Common myeloid progenitor, CD34-positive (primary cell): ENCODE results near the gene FUBP3.

ENCODE experiments used
- CTCF ChIA-PET: fragments of 350-600 bp; sonication (Branson Sonifier 250); formaldehyde crosslinking; loops from one replicate; lab custom pipeline; 2021; ENCODE audit warnings: antibody characterized with exemption; lab: Charles Lee
- POLR2A ChIA-PET: fragments of 350-600 bp; sonication (Branson Sonifier 250); formaldehyde crosslinking; loops from one replicate; lab custom pipeline; 2021; ENCODE audit warnings: antibody characterized with exemption; lab: Charles Lee
- DNase-seq, 3 donors: peaks; one replicate each; pipeline versions ENCODE4 v3.0.0 to v3.0.0-alpha.2; 2013
- H3K27ac ChIP-seq, 2 experiments: 1 replicate in 1 of 2; 2 replicates in 1 of 2; pipeline ENCODE4 v1.7.0; 2013; ENCODE audit warnings: inconsistent platforms in 2 of 2, low read length in 2 of 2, mild to moderate bottlenecking in 2 of 2, low read depth in 1 of 2, moderate library complexity in 1 of 2; ENCODE audit not compliant: severe bottlenecking in 2 of 2, insufficient read depth in 1 of 2, poor library complexity in 1 of 2
- H3K27me3 ChIP-seq, 5 experiments: replicated peaks in 2 of 5; 1 replicate in 3 of 5; 2 replicates in 2 of 5; pipeline versions ENCODE4 v1.6.1 to v1.7.0; 2013; ENCODE audit warnings: low read length in 4 of 5, mild to moderate bottlenecking in 2 of 5, moderate library complexity in 2 of 5, inconsistent platforms in 1 of 5; ENCODE audit not compliant: insufficient read depth in 5 of 5, control insufficient read depth in 4 of 5
- H3K36me3 ChIP-seq, 4 experiments: 1 replicate in 2 of 4; 2 replicates in 2 of 4; pipeline versions ENCODE4 v1.6.1 to v1.7.0; 2013; ENCODE audit warnings: low read length in 3 of 4, control low read depth in 1 of 4, mild to moderate bottlenecking in 1 of 4; ENCODE audit not compliant: control insufficient read depth in 4 of 4, insufficient read depth in 4 of 4
- H3K4me1 ChIP-seq, 4 experiments: 1 replicate in 3 of 4; 2 replicates in 1 of 4; pipeline versions ENCODE4 v1.6.1 to v1.7.1; 2013; ENCODE audit warnings: low read length in 3 of 4, mild to moderate bottlenecking in 3 of 4, control low read depth in 1 of 4, inconsistent platforms in 1 of 4, moderate library complexity in 1 of 4; ENCODE audit not compliant: control insufficient read depth in 4 of 4, insufficient read depth in 4 of 4; ENCODE audit errors: control extremely low read depth in 1 of 4
- H3K4me3 ChIP-seq, 7 experiments: 1 replicate in 4 of 7; 2 replicates in 3 of 7; pipeline versions ENCODE4 v1.5.1 to v1.7.0; 2013; ENCODE audit warnings: mild to moderate bottlenecking in 7 of 7, low read length in 6 of 7, moderate library complexity in 6 of 7, inconsistent platforms in 2 of 7, low read depth in 2 of 7, control low read depth in 1 of 7; ENCODE audit not compliant: insufficient read depth in 4 of 7, control insufficient read depth in 1 of 7; ENCODE audit errors: extremely low read depth in 1 of 7
- H3K9me3 ChIP-seq, 5 experiments: 1 replicate in 4 of 5; 2 replicates in 1 of 5; pipeline versions ENCODE4 v1.6.1 to v1.7.1; 2013; ENCODE audit warnings: low read length in 4 of 5, mild to moderate bottlenecking in 2 of 5, inconsistent platforms in 1 of 5, low read depth in 1 of 5, moderate library complexity in 1 of 5; ENCODE audit not compliant: control insufficient read depth in 4 of 5, insufficient read depth in 2 of 5; ENCODE audit errors: control extremely low read depth in 1 of 5
- WGBS: methylation state at CpG from one replicate; pipeline ENCODE4 v1.1.5; 2013; ENCODE audit not compliant: insufficient coverage; 5-methylcytosine and 5-hydroxymethylcytosine counted together

FUBP3 gene

DNA sequence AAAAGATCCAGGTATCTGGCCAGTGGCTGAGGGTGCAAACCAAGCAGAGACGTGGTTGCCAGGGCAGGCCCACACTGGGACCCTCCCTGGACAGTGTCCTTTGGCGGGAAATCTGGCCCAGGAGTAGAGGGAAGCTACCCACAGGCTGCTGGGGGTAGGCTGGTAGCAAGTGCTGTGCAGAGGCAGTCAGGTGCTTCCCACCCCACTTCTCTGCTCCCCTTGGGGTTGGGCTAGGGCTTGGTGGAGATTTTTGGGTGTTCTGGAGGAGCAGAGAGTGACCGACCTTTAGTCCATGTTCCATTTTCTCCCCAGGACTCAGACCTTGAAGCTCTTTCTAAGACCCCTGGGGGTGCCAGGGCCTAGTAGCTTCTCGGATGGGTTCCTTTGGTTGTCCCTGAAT, 90.6 kb downstream of the FUBP3 start:
- DNase-seq = no peak
- WGBS = 100% methylated on average over 2 of the region's 4 CpGs
- no peak overlapping the region for H3K4me3 ChIP-seq
- peaks cover 0 to 15% (median 7%) of the 10 kb centered on the region in 4 experiments for H3K4me1 ChIP-seq
- CTCF ChIA-PET = interaction anchor here (0.7 to 1.4 kb wide), 2 partner anchors 13 to 21 kb away, joined by 3 to 6 read pairs; no protein-coding TSS in a partner anchor
- peaks cover 0 to 58% (median 33%) of the 10 kb centered on the region in 5 experiments for H3K27me3 ChIP-seq
- H3K9me3 ChIP-seq = no peaks in the 10 kb centered on the region
- H3K36me3 ChIP-seq = no peaks in the 10 kb centered on the region
- H3K27ac ChIP-seq = no peak overlapping the region
- POLR2A ChIA-PET = no interaction called here

DNA sequence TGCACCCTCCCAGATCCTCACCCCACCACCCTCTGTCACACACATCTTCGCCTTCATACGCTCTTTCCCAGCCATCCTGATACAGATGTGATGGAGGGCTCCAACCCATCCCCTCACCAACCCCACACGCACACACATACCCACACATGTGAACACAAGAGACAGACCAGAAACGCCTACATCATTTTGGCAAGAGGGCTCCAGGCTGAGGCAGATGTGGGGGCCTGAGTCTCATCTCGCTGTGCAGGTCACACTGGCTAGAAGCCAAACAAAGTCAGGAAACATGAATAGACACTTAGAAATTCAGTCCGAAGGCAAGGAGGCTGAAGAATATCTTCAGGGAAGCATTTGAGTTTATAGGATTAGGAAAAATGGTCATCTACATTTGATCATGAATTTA, 91.3 kb downstream of the FUBP3 start:
- Histone ChIP-seq H3K36me3 (no peaks in the 10 kb centered on the region), H3K27ac (no peak overlapping the region), H3K4me3 (no peak overlapping the region), H3K27me3 (peaks cover 0 to 56% (median 29%) of the 10 kb centered on the region in 5 experiments), H3K9me3 (no peaks in the 10 kb centered on the region), H3K4me1 (peaks cover 0 to 14% (median 5%) of the 10 kb centered on the region in 4 experiments)
- POLR2A ChIA-PET = no interaction called here
- CTCF ChIA-PET = interaction anchor here (0.8 to 1.4 kb wide), 2 partner anchors 12 to 70 kb away, joined by 3 to 6 read pairs; no protein-coding TSS in a partner anchor
- peak in 1 of 3 donors; percentile 13 for DNase-seq
- WGBS = 84% methylated on average over 6 of the region's 6 CpGs

DNA sequence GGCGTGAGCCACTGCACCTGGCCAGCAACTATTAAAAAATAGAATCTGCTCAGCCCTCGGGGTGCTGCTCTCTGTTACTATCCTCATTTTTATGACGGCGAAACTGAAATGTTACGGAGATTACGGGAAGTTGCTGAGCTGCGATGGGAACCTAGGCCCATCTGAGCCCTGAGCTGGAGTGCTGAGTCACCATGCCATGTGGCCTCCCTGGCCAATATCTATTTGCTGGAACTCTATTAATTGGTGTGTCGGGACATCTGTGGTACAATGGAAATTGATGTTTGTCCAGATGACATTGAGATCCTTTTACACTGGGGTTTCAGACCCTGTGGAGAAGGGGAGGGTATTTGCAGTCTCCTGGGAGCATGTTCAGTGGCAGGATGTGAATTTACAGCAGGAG, 93.1 kb downstream of the FUBP3 start:
- DNase-seq = no peak
- Histone ChIP-seq H3K27me3 (peaks cover 0 to 42% (median 13%) of the 10 kb centered on the region in 5 experiments), H3K9me3 (no peaks in the 10 kb centered on the region), H3K36me3 (no peaks in the 10 kb centered on the region), H3K4me3 (no peak overlapping the region), H3K4me1 (no peaks in the 10 kb centered on the region), H3K27ac (no peak overlapping the region)
- 96% methylated on average over 8 of the region's 8 CpGs for WGBS
- POLR2A ChIA-PET = no interaction called here
- CTCF ChIA-PET = interaction anchor here (1.3 kb wide), 1 partner anchor 10 kb away, joined by 5 read pairs; no protein-coding TSS in a partner anchor

DNA sequence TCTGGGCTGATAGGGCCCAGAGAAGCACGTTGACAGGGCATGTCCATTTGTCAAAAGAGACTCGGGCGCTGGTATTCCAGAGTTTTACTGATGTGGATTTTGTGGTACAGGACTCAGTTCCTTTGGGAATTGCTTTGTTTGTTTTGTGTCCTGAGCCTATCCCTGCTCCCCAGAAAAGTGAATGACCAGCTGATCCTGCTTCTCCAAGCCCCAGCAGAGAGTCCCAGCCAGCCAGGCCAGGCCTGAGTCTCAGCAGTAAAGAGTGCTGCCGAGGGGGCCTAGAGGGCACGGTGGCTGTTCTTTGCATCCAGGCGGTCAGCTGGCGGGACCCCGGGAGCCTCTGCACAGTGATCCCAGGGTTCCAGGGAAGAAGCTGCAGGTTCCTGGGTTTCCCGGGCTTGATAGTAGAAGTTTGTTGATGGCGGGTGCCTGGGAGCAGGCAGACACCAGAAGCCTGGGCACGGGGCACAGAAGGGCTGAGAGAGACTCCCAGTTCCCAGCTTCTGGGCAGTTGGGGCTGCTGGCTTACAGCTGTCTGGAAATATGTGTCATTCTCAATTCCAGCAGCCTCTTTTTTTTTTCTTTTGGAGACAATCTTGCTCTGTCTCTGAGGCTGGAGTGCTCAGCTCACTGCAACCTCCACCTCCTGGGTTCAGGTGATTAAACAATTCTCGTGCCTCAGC, 93.7 kb downstream of the FUBP3 start:
- Histone ChIP-seq H3K4me1 (no peaks in the 10 kb centered on the region), H3K4me3 (no peak overlapping the region), H3K36me3 (no peaks in the 10 kb centered on the region), H3K27me3 (peaks cover 0 to 42% (median 9%) of the 10 kb centered on the region in 5 experiments), H3K9me3 (no peaks in the 10 kb centered on the region), H3K27ac (no peak overlapping the region)
- DNase-seq = no peak
- WGBS = 93% methylated on average over 9 of the region's 12 CpGs
- ChIA-PET CTCF (interaction anchor here (0.7 to 1.3 kb wide), 3 partner anchors 9 to 213 kb away, joined by 3 to 5 read pairs (median 3); no protein-coding TSS in a partner anchor), POLR2A (no interaction called here)

DNA sequence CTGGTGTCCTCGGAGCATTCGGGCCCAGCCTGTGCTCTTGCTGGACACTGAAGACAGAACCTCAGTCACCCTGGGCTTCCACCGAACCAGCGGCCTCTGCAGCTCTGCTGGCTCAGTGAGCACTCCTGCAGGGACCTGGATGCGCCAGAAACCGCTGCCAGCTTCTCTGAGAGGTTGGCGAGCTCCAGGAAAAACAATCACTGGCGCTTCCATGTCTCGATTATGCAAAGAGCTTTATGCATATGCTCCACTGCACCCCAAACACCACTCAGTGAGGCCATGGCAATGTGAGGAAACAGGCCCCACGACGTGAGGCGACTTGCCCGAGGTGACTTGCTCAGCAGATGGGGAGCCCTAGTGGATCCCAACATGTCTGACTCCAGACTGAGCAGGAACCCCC, 96.0 kb downstream of the FUBP3 start:
- ChIA-PET POLR2A (no interaction called here), CTCF (no interaction called here)
- Histone ChIP-seq H3K4me3 (no peak overlapping the region), H3K9me3 (no peaks in the 10 kb centered on the region), H3K27me3 (peaks cover 0 to 50% (median 9%) of the 10 kb centered on the region in 5 experiments), H3K36me3 (no peaks in the 10 kb centered on the region), H3K4me1 (no peaks in the 10 kb centered on the region), H3K27ac (no peak overlapping the region)
- DNase-seq = no peak
- WGBS = 94% methylated on average over 13 of the region's 13 CpGs

DNA sequence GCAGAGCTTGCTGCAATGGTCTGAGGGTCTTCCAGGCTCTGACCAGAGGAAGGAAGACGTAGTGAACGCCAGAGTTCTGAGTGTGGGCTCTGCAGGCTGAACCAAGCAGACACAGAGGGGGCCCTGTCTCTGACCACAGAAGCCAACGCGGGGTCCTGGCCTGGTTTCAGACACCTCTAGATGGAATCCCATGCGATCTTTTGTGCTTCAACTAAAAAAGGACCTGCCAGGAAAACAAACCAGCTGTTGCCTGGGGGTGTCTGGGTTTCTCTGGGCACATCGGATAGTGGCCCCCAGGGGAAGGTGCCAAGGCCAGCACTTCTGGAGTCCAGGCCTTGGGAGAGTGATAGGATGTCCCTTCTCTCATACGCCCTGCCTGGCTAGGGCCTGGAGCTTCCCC, 97.9 kb downstream of the FUBP3 start:
- H3K27me3 ChIP-seq = peaks cover 0 to 53% (median 17%) of the 10 kb centered on the region in 5 experiments
- CTCF ChIA-PET = interaction anchor here (1.2 to 11.5 kb wide), 3 partner anchors 8 to 213 kb away, joined by 3 to 171 read pairs (median 3); partner anchors contain the start of gene EXOSC2
- H3K4me1 ChIP-seq = peaks cover 0 to 14% (median 12%) of the 10 kb centered on the region in 4 experiments
- H3K4me3 ChIP-seq = no peak overlapping the region
- H3K9me3 ChIP-seq = no peaks in the 10 kb centered on the region
- H3K27ac ChIP-seq = no peak overlapping the region
- DNase-seq = no peak
- POLR2A ChIA-PET = no interaction called here
- WGBS = 79% methylated on average over 6 of the region's 7 CpGs
- no peaks in the 10 kb centered on the region for H3K36me3 ChIP-seq
